Neural cell (in vitro differentiated cells): ENCODE results near the gene CD8A.
"Not testable (repeated sequence)": the region's sequence is repeated elsewhere in the genome, so short reads cannot be mapped to it uniquely, and the experiment has no call there.

Experiments
- CTCF ChIP-seq: fragments of 450-650 bp; IDR thresholded peaks from 2 replicates; pipeline ENCODE4 v1.5.1; 2014; ENCODE audit warnings: antibody characterized with exemption, mild to moderate bottlenecking, moderate library complexity; ENCODE audit not compliant: poor library complexity, severe bottlenecking
- EP300 ChIP-seq: fragments of 450-650 bp; conservative IDR thresholded peaks from 2 replicates; pipeline ENCODE4 v1.6.1; 2014; ENCODE audit warnings: antibody characterized with exemption, mild to moderate bottlenecking, moderate library complexity; ENCODE audit not compliant: poor library complexity, severe bottlenecking
- SMC3 ChIP-seq: fragments of 450-650 bp; conservative IDR thresholded peaks from 2 replicates; pipeline ENCODE4 v1.6.1; 2014; ENCODE audit warnings: antibody characterized with exemption, mild to moderate bottlenecking, moderate library complexity; ENCODE audit not compliant: poor library complexity

GRCh38 chr2:86837714-86838113, 47.0 kb upstream of the CD8A start:
- TF ChIP-seq CTCF, SMC3, EP300: not testable (repeated sequence)
